ENCODE data around the gene ING1. TPM values are rescaled to one million over a fixed set of nuclear protein-coding genes. Genes with fewer than 3 reads are reported as not detected.

ING1 gene
- total and polyA plus RNA-seq, 2 donors from 2014 or later, result 7.8 to 12.4 TPM

- FAIRE-seq (no peak), DNase-seq (peak in 1 of 5 donors; percentile 24)
- Histone ChIP-seq H3K36me3 (ENCODE audit: control insufficient read depth in 2 of 3, insufficient read depth in 3 of 3, low read length in 3 of 3) (peaks cover 5 to 27% (median 11%) of the 10 kb centered on the region in 3 donors), H3K9ac (ENCODE audit: low read length in 3 of 3) (no peak overlapping the region), H3K27me3 (ENCODE audit: control insufficient read depth, insufficient read depth, low read length) (no peaks in the 10 kb centered on the region), H3K4me1 (ENCODE audit: control insufficient read depth in 2 of 3, insufficient read depth in 2 of 3, low read depth in 1 of 3, low read length in 3 of 3) (no peaks in the 10 kb centered on the region), H3K9me3 (ENCODE audit: control insufficient read depth in 2 of 3, insufficient read depth in 1 of 3, low read length in 3 of 3) (no peaks in the 10 kb centered on the region), H3K27ac (ENCODE audit: low read depth in 2 of 2, low read length in 2 of 2) (no peak overlapping the region), H3K4me3 (ENCODE audit: low read length in 3 of 3) (no peak overlapping the region)
- TF ChIP-seq CTCF (IDR thresholded peaks at IDR 0.05; ENCODE audit: borderline replicate concordance, extremely low read depth, insufficient read depth), result no peak
- intact Hi-C loops (cut with DNase I), result no loop called here
Observed at GRCh38 chr13:110696776-110697175, 16.7 kb upstream of the ING1 start.

- FAIRE-seq, result no peak
- no peak for TF ChIP-seq CTCF (IDR thresholded peaks at IDR 0.05; ENCODE audit: borderline replicate concordance, extremely low read depth, insufficient read depth)
- no peak overlapping the region for H3K4me3 ChIP-seq (ENCODE audit: low read length in 3 of 3)
- no peak overlapping the region for H3K9ac ChIP-seq (ENCODE audit: low read length in 3 of 3)
- no peak for DNase-seq
- H3K27ac ChIP-seq (ENCODE audit: low read depth in 2 of 2, low read length in 2 of 2), result no peak overlapping the region
- H3K36me3 ChIP-seq (ENCODE audit: control insufficient read depth in 2 of 3, insufficient read depth in 3 of 3, low read length in 3 of 3), result peaks cover 5 to 27% (median 11%) of the 10 kb centered on the region in 3 donors
- intact Hi-C loops (cut with DNase I), result no loop called here
- H3K27me3 ChIP-seq (ENCODE audit: control insufficient read depth, insufficient read depth, low read length), result no peaks in the 10 kb centered on the region
- no peaks in the 10 kb centered on the region for H3K9me3 ChIP-seq (ENCODE audit: control insufficient read depth in 2 of 3, insufficient read depth in 1 of 3, low read length in 3 of 3)
- H3K4me1 ChIP-seq (ENCODE audit: control insufficient read depth in 2 of 3, insufficient read depth in 2 of 3, low read depth in 1 of 3, low read length in 3 of 3), result peaks cover 0 to 6% (median 0%) of the 10 kb centered on the region in 3 donors
Observed at GRCh38 chr13:110697842-110698241, 15.7 kb upstream of the ING1 start.

- FAIRE-seq, result no peak
Observed at GRCh38 chr13:110698689-110699088, 14.8 kb upstream of the ING1 start.

More at GRCh38 chr13:110698689-110699088, 14.8 kb upstream of the ING1 start:
- Histone ChIP-seq H3K36me3 (ENCODE audit: control insufficient read depth in 2 of 3, insufficient read depth in 3 of 3, low read length in 3 of 3) (peaks cover 5 to 27% (median 11%) of the 10 kb centered on the region in 3 donors), H3K9ac (ENCODE audit: low read length in 3 of 3) (no peak overlapping the region), H3K4me1 (ENCODE audit: control insufficient read depth in 2 of 3, insufficient read depth in 2 of 3, low read depth in 1 of 3, low read length in 3 of 3) (peaks cover 0 to 11% (median 2%) of the 10 kb centered on the region in 3 donors), H3K27me3 (ENCODE audit: control insufficient read depth, insufficient read depth, low read length) (no peaks in the 10 kb centered on the region), H3K9me3 (ENCODE audit: control insufficient read depth in 2 of 3, insufficient read depth in 1 of 3, low read length in 3 of 3) (no peaks in the 10 kb centered on the region), H3K4me3 (ENCODE audit: low read length in 3 of 3) (no peak overlapping the region), H3K27ac (ENCODE audit: low read depth in 2 of 2, low read length in 2 of 2) (no peak overlapping the region)
- DNase-seq, result no peak
- TF ChIP-seq CTCF (IDR thresholded peaks at IDR 0.05; ENCODE audit: borderline replicate concordance, extremely low read depth, insufficient read depth), result no peak
- intact Hi-C loops (cut with DNase I), result no loop called here
